ENCODE results near the gene YBX2.

DNA sequence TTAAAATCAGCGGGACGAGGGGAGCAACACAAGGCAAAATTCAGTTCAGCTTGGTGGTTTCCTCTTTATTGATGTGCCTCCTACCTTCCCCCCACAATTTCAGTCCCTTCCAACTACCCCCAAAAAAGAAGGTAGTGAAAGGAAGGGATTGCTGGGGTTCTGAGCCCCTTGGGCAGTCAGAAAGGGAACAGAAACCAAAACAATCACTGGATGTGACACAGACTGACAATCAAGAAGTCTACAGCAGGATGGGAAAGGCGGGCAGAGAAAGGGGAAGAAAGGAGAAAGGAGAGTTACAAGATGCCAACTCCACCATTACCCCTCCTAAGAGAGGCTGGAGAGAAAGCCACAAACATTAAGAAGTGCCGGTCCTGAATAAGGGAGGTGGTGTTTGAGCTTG lies 54.1 kb downstream of the YBX2 start:
- TF ChIP-seq, protein P1, sequence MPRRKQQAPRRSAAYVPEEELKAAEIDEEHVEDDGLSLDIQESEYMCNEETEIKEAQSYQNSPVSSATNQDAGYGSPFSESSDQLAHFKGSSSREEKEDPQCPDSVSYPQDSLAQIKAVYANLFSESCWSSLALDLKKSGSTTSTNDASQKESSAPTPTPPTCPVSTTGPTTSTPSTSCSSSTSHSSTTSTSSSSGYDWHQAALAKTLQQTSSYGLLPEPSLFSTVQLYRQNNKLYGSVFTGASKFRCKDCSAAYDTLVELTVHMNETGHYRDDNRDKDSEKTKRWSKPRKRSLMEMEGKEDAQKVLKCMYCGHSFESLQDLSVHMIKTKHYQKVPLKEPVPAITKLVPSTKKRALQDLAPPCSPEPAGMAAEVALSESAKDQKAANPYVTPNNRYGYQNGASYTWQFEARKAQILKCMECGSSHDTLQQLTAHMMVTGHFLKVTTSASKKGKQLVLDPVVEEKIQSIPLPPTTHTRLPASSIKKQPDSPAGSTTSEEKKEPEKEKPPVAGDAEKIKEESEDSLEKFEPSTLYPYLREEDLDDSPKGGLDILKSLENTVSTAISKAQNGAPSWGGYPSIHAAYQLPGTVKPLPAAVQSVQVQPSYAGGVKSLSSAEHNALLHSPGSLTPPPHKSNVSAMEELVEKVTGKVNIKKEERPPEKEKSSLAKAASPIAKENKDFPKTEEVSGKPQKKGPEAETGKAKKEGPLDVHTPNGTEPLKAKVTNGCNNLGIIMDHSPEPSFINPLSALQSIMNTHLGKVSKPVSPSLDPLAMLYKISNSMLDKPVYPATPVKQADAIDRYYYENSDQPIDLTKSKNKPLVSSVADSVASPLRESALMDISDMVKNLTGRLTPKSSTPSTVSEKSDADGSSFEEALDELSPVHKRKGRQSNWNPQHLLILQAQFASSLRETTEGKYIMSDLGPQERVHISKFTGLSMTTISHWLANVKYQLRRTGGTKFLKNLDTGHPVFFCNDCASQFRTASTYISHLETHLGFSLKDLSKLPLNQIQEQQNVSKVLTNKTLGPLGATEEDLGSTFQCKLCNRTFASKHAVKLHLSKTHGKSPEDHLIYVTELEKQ (tag by site-specific recombination; IDR thresholded peaks at IDR 0.05; ENCODE audit: borderline replicate concordance), result no peak
- TF ChIP-seq TCF7L2 (IDR thresholded peaks at IDR 0.05; ENCODE audit: borderline replicate concordance, low read depth, low read length) (no peak), ZNF274 (IDR thresholded peaks at IDR 0.05; ENCODE audit: low read length) (no peak), ZNF274 (tag by site-specific recombination; IDR thresholded peaks at IDR 0.05; ENCODE audit: borderline replicate concordance) (no peak), ZNF660 (tag by site-specific recombination; IDR thresholded peaks at IDR 0.05) (no peak), ZNF510 (tag by site-specific recombination; IDR thresholded peaks at IDR 0.05; ENCODE audit: insufficient replicate concordance) (no peak), SCRT2 (tag by site-specific recombination; IDR thresholded peaks at IDR 0.05) (no peak)
- TF ChIP-seq, protein P2, sequence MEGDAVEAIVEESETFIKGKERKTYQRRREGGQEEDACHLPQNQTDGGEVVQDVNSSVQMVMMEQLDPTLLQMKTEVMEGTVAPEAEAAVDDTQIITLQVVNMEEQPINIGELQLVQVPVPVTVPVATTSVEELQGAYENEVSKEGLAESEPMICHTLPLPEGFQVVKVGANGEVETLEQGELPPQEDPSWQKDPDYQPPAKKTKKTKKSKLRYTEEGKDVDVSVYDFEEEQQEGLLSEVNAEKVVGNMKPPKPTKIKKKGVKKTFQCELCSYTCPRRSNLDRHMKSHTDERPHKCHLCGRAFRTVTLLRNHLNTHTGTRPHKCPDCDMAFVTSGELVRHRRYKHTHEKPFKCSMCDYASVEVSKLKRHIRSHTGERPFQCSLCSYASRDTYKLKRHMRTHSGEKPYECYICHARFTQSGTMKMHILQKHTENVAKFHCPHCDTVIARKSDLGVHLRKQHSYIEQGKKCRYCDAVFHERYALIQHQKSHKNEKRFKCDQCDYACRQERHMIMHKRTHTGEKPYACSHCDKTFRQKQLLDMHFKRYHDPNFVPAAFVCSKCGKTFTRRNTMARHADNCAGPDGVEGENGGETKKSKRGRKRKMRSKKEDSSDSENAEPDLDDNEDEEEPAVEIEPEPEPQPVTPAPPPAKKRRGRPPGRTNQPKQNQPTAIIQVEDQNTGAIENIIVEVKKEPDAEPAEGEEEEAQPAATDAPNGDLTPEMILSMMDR (tag by site-specific recombination; IDR thresholded peaks at IDR 0.05), result no peak

Measured in HEK293 (cell line).